Activated naive CD4-positive, alpha-beta T cell treated with anti-CD3 and anti-CD28 coated beads, Interleukin-2, amount 50 U/mL, for 24 hours (primary cell): ENCODE measurements around the gene CHURC1.

ENCODE experiments used
- H3K27ac Mint-ChIP-seq: one replicate; pipeline ENCODE4 v1.8.0; 2021; ENCODE audit warnings: mild to moderate bottlenecking, mixed read lengths
- H3K27me3 Mint-ChIP-seq: one replicate; pipeline ENCODE4 v1.8.0; 2021; ENCODE audit warnings: mixed read lengths
- H3K36me3 Mint-ChIP-seq: one replicate; pipeline ENCODE4 v1.8.0; 2021; ENCODE audit warnings: mixed read lengths
- H3K4me1 Mint-ChIP-seq: one replicate; pipeline ENCODE4 v1.8.0; 2021; ENCODE audit warnings: mixed read lengths
- H3K4me3 Mint-ChIP-seq: one replicate; pipeline ENCODE4 v1.8.0; 2021; ENCODE audit warnings: mild to moderate bottlenecking, mixed read lengths
- H3K9me3 Mint-ChIP-seq: one replicate; pipeline ENCODE4 v1.8.0; 2021; ENCODE audit warnings: mixed read lengths

Gene CHURC1

DNA sequence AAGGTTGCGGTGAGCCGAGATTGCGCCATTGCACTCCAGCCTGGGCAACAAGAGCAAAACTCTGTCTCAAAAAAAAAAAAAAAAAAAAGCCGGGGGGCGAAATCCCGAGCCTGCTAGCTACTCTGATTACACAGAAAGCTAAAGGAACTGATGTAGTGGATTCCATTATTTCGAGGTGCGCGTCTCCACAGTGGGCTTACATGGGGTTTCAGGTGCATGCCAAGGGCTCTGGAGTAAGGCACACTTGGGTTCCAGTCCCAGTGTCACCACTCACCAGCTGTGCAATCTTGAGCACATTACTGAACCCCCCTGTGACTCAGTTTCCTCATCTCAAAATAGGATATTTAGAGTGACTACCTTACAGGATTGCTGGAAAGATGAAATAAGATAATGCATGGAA lies 59.6 kb downstream of the CHURC1 start:
- Mint-ChIP-seq H3K4me3 (no peak overlapping the region), H3K27me3 (no peaks in the 10 kb centered on the region), H3K27ac (no peak overlapping the region), H3K36me3 (no peaks in the 10 kb centered on the region), H3K4me1 (peaks cover 8% of the 10 kb centered on the region), H3K9me3 (no peaks in the 10 kb centered on the region)

GRCh38 chr14:64974563-64974962 lies 60.3 kb downstream of the CHURC1 start:
- H3K36me3 Mint-ChIP-seq = no peaks in the 10 kb centered on the region
- no peaks in the 10 kb centered on the region for H3K9me3 Mint-ChIP-seq
- no peak overlapping the region for H3K27ac Mint-ChIP-seq
- H3K27me3 Mint-ChIP-seq = no peaks in the 10 kb centered on the region
- peaks cover 8% of the 10 kb centered on the region for H3K4me1 Mint-ChIP-seq
- H3K4me3 Mint-ChIP-seq = no peak overlapping the region

- no peaks in the 10 kb centered on the region for H3K27me3 Mint-ChIP-seq
- no peak overlapping the region for H3K4me3 Mint-ChIP-seq
- H3K9me3 Mint-ChIP-seq = no peaks in the 10 kb centered on the region
- no peak overlapping the region for H3K27ac Mint-ChIP-seq
- no peaks in the 10 kb centered on the region for H3K36me3 Mint-ChIP-seq
- peaks cover 8% of the 10 kb centered on the region for H3K4me1 Mint-ChIP-seq
Measured at GRCh38 chr14:64979336-64980074, 65.2 kb downstream of the CHURC1 start.

DNA sequence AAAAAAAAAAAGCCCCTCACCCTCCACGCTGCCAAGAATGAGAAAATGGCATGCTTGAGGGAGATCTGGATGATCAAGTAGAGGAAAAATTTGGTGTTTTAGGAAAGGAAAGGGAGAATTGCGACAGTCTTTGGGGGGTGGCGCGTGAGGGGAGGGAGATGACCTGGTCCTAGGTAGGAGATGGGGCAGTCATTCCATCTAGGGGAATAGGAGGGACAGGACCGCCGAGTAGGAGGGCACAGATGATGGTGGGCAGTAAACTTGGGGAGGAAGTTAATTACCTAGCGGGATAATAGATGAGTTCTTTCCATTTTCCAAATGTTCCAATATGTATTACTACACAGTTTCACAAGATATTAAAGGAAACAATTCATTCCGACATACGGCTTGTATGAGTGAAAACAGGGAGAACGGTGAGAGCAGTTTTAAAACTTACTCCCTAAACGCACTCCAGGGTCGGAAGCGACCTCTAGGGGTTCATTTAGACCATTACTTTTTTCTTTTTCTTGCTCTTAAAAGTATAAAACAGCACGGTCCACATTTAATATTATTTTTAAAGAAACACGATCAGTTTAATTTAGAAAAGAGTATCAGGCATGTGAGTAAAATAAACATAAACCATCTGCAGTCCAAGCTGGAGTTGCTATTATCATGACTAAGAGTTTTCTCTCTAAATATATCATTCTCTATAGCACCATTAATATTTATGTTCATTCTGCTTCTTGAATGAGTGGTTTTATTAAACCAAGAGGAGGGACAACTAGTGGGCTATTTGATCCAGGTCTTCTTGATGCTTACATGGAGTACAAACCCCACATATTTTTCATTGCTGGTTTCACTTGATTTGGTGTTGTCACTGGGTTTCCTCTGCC lies 69.4 kb downstream of the CHURC1 start:
- H3K9me3 Mint-ChIP-seq = no peaks in the 10 kb centered on the region

More for the DNA sequence above, 69.4 kb downstream of the CHURC1 start:
- Mint-ChIP-seq H3K36me3 (no peaks in the 10 kb centered on the region), H3K4me1 (peaks cover 31% of the 10 kb centered on the region), H3K4me3 (peak overlapping the region; percentile 75), H3K27ac (no peak overlapping the region), H3K27me3 (no peaks in the 10 kb centered on the region)
